ENCODE measurements around the gene CEP57L1.

DNA sequence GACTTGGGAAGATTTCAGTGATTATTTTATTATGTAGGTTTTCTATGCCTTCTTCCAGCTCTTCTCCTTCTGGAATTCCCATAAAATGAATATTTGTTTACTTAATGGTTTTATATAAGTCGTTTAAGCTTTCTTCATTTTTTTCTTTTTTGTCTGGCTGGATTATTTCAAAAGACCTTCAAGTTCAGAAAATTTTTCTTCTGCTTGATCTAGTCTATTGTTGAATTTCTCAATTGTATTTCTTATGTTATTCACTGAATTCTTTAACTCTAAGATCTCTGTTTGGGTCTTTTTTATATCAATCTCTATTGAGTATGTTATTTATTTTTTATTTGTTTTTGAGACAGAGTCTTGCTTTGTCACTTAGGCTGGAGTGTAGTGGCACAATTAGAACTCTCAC is 117.4 kb downstream of the CEP57L1 start:
- TF ChIP-seq, protein P1, sequence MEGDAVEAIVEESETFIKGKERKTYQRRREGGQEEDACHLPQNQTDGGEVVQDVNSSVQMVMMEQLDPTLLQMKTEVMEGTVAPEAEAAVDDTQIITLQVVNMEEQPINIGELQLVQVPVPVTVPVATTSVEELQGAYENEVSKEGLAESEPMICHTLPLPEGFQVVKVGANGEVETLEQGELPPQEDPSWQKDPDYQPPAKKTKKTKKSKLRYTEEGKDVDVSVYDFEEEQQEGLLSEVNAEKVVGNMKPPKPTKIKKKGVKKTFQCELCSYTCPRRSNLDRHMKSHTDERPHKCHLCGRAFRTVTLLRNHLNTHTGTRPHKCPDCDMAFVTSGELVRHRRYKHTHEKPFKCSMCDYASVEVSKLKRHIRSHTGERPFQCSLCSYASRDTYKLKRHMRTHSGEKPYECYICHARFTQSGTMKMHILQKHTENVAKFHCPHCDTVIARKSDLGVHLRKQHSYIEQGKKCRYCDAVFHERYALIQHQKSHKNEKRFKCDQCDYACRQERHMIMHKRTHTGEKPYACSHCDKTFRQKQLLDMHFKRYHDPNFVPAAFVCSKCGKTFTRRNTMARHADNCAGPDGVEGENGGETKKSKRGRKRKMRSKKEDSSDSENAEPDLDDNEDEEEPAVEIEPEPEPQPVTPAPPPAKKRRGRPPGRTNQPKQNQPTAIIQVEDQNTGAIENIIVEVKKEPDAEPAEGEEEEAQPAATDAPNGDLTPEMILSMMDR (IDR thresholded peaks at IDR 0.05): no peak
- no peak for TF ChIP-seq POLR2A (IDR thresholded peaks at IDR 0.05)
